Peyer's patch (tissue), 4 donors: ENCODE measurements around the gene RIN1.

Source experiments
- POLR2A ChIP-seq, 2 donors: fragments of 450-650 bp; IDR thresholded peaks; one replicate each; pipeline ENCODE4 v1.5.1; 2017; ENCODE audit warnings: antibody characterized with exemption in 2 of 2, mild to moderate bottlenecking in 2 of 2, moderate library complexity in 2 of 2
- TF ChIP-seq, protein P1 (sequence below), 6 experiments: fragments of 450-650 bp in 4 of 6; fragments of 200-600 bp in 2 of 6; sonication (generic) in 1 of 6; IDR thresholded peaks; one replicate each; pipeline ENCODE4 v1.5.1; 2017 to 2019; ENCODE audit warnings: antibody characterized with exemption in 6 of 6, mild to moderate bottlenecking in 3 of 6, moderate library complexity in 1 of 6

DNA sequence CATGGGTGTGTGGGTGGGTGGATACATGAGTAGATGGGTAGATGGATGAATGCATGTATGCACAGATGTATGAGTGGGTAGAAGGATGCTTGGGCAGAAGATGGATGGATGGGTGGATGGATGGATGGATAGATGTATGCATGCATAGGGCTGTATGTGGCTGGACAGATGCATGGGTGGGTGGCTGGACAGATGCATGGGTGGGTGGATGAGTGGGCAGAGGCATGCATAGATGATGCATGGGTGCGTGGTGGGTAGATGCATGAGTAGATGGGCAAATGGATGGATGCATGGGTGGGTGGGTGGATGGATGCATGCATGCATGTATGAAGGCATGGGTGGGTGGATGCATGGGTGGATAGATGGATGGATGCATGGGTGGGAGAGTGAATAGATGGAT is 12.6 kb downstream of the RIN1 start:
- TF ChIP-seq, protein P1, sequence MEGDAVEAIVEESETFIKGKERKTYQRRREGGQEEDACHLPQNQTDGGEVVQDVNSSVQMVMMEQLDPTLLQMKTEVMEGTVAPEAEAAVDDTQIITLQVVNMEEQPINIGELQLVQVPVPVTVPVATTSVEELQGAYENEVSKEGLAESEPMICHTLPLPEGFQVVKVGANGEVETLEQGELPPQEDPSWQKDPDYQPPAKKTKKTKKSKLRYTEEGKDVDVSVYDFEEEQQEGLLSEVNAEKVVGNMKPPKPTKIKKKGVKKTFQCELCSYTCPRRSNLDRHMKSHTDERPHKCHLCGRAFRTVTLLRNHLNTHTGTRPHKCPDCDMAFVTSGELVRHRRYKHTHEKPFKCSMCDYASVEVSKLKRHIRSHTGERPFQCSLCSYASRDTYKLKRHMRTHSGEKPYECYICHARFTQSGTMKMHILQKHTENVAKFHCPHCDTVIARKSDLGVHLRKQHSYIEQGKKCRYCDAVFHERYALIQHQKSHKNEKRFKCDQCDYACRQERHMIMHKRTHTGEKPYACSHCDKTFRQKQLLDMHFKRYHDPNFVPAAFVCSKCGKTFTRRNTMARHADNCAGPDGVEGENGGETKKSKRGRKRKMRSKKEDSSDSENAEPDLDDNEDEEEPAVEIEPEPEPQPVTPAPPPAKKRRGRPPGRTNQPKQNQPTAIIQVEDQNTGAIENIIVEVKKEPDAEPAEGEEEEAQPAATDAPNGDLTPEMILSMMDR (IDR thresholded peaks at IDR 0.05) = no peak
- TF ChIP-seq POLR2A (IDR thresholded peaks at IDR 0.05) = no peak
